Loucy (cell line): ENCODE measurements around the gene TPCN2.

ENCODE experiments used
- CTCF ChIP-seq: fragments of 200-600 bp; sonication (generic); conservative IDR thresholded peaks from 2 replicates; pipeline ENCODE4 v1.5.1; 2014; ENCODE audit warnings: mild to moderate bottlenecking, antibody characterized with exemption, low read length
- EZH2phosphoT487 ChIP-seq: fragments of 200-600 bp; IDR thresholded peaks from 2 replicates; pipeline ENCODE4 v1.6.1; 2018; ENCODE audit warnings: antibody characterized with exemption, mild to moderate bottlenecking, moderate library complexity, borderline replicate concordance

DNA sequence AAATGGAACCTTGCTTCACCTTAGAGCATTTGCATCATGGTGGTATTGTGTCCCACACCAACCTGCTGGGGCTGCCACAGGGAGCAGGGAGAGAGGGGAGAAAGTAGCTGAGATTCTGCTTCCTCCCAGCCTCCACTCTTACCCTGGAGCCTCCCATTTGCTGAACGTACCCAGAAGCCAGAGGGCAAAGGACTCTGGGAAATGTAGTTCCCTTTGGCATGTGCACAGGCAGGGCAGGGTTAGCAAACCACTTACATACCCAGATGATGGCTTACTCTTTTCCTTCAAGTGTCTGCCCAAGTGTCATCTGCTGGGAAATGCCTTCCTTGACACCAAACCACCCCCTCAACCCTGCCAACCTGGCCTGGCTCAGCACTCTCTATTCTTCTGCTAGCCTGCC lies 123.9 kb downstream of the TPCN2 start:
- TF ChIP-seq CTCF = no peak
- no peak for TF ChIP-seq EZH2phosphoT487
